Measurements from ENCODE around the gene GPN3. TPM values are rescaled to one million over a fixed set of nuclear protein-coding genes. Genes with fewer than 3 reads are reported as not detected.
"Not testable (repeated sequence)": the region's sequence is repeated elsewhere in the genome, so short reads cannot be mapped to it uniquely, and the experiment has no call there.

The GPN3 gene
- total RNA-seq, 1 donor from 2014 or later, result 21.4 TPM

DNA sequence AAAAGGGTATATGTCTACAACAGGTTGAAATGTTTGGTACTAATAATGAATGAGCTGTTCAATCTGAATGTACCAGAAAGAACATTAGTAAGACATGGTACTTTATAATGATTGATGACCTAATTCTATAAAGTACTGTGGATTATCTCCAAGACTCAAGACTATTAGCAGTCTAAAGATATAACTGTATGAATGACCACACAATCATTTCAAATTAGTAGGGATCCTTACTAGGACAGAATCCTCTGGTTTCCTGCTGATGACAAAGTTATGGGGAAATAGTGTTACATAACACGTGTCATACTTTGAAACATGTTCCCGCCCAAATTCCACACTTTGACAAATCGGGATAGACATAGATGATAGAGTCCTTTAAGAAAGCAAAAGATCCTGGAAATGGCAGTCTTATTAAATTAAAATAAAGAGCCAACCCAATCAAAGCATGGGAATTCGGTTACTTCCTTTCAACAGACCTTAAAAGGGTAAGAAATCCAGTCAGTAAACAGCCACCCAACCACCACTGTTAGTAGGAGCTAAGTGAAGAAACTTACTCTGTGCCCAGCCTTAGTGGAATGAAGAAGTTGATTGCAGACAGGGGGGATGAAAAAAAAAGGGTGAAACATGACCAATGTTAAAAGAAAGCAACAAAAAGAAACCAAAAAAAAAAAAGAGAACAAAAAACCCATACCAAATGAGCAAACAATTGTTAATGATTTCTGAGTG is 31.1 kb upstream of the GPN3 start:
- Histone ChIP-seq H3K27ac (ENCODE audit: low read depth, low read length) (no peak overlapping the region), H3K4me1 (ENCODE audit: control insufficient read depth in 3 of 3, insufficient read depth in 3 of 3, low read length in 3 of 3) (peaks cover 16 to 27% (median 26%) of the 10 kb centered on the region in 3 donors), H3K36me3 (ENCODE audit: control insufficient read depth in 3 of 3, insufficient read depth in 3 of 3, low read length in 3 of 3) (peaks cover 0 to 14% (median 5%) of the 10 kb centered on the region in 3 donors), H3K9me3 (ENCODE audit: control insufficient read depth in 3 of 3, low read length in 3 of 3) (no peaks in the 10 kb centered on the region), H3K4me3 (ENCODE audit: low read length in 3 of 3) (no peak overlapping the region), H3K27me3 (ENCODE audit: control insufficient read depth in 3 of 3, insufficient read depth in 3 of 3, low read length in 3 of 3) (no peaks in the 10 kb centered on the region), H3K9ac (ENCODE audit: low read depth in 1 of 3, low read length in 3 of 3) (peak overlapping the region in 1 of 3 donors; percentile 20)

DNA sequence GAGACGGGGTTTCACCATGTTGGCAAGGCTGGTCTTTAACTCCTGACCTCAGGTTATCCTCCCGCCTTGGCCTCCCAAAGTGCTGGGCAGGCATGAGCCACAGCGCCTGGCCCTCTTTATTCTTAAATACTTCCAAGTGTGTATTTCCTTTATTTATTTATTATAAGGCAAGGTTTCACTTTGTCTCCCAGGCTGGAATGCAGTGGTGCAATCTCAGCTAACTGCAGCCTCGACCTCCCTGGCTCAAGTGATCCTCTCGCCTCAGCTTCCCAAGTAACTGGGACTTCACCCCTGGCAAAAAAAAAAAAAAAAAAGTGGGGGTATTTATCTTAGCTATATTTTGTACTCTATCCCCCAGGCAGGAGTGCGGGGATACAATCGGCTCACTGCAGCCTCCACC is 7.4 kb upstream of the GPN3 start:
- Histone ChIP-seq H3K27ac (ENCODE audit: low read depth, low read length) (no peak overlapping the region), H3K9ac (ENCODE audit: low read depth in 1 of 3, low read length in 3 of 3) (no peak overlapping the region), H3K4me3 (ENCODE audit: low read length in 3 of 3) (no peak overlapping the region), H3K27me3 (ENCODE audit: control insufficient read depth in 3 of 3, insufficient read depth in 3 of 3, low read length in 3 of 3) (no peaks in the 10 kb centered on the region), H3K4me1 (ENCODE audit: control insufficient read depth in 3 of 3, insufficient read depth in 3 of 3, low read length in 3 of 3) (no peaks in the 10 kb centered on the region), H3K9me3 (ENCODE audit: control insufficient read depth in 3 of 3, low read length in 3 of 3) (no peaks in the 10 kb centered on the region), H3K36me3 (ENCODE audit: control insufficient read depth in 3 of 3, insufficient read depth in 3 of 3, low read length in 3 of 3) (no peaks in the 10 kb centered on the region)

DNA sequence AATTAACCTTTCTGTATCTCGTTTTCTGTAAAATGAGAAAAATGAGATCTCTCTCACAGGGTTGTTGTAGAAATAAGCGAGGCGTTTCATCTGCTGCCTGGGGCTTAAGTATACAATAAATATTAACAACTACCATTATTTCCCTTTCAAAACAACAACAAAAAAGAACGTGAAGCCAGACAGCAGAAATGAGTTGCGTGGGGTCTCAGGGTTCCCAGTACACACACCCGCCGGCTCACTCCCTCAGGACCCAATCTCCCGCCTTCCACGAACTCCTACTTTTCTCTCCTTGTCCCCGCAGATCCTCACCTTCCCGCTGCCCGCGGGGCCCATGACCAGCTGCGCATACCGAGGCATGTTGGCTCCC is 227 bp downstream of the GPN3 start:
- Histone ChIP-seq H3K9ac (ENCODE audit: low read depth in 1 of 3, low read length in 3 of 3) (peak overlapping the region; percentile 92 to 97 (median 97)), H3K4me3 (ENCODE audit: low read length in 3 of 3) (peak overlapping the region; percentile 97 to 100 (median 98)), H3K27me3 (ENCODE audit: control insufficient read depth in 3 of 3, insufficient read depth in 3 of 3, low read length in 3 of 3) (no peaks in the 10 kb centered on the region), H3K4me1 (ENCODE audit: control insufficient read depth in 3 of 3, insufficient read depth in 3 of 3, low read length in 3 of 3) (peaks cover 20 to 24% (median 23%) of the 10 kb centered on the region in 3 donors), H3K27ac (ENCODE audit: low read depth, low read length) (peak overlapping the region; percentile 83), H3K36me3 (ENCODE audit: control insufficient read depth in 3 of 3, insufficient read depth in 3 of 3, low read length in 3 of 3) (peaks cover 7 to 18% (median 14%) of the 10 kb centered on the region in 3 donors), H3K9me3 (ENCODE audit: control insufficient read depth in 3 of 3, low read length in 3 of 3) (no peaks in the 10 kb centered on the region)

GRCh38 chr12:110466791-110467190 is 1.3 kb downstream of the GPN3 start:
- Histone ChIP-seq H3K4me1 (ENCODE audit: control insufficient read depth in 3 of 3, insufficient read depth in 3 of 3, low read length in 3 of 3) (peaks cover 20 to 24% (median 23%) of the 10 kb centered on the region in 3 donors), H3K9ac (ENCODE audit: low read depth in 1 of 3, low read length in 3 of 3) (peak overlapping the region; percentile 92 to 97 (median 97)), H3K27ac (ENCODE audit: low read depth, low read length) (no peak overlapping the region), H3K4me3 (ENCODE audit: low read length in 3 of 3) (peak overlapping the region; percentile 97 to 100 (median 98)), H3K36me3 (ENCODE audit: control insufficient read depth in 3 of 3, insufficient read depth in 3 of 3, low read length in 3 of 3) (peaks cover 9 to 24% (median 19%) of the 10 kb centered on the region in 3 donors), H3K27me3 (ENCODE audit: control insufficient read depth in 3 of 3, insufficient read depth in 3 of 3, low read length in 3 of 3) (no peaks in the 10 kb centered on the region), H3K9me3 (ENCODE audit: control insufficient read depth in 3 of 3, low read length in 3 of 3) (no peaks in the 10 kb centered on the region)

DNA sequence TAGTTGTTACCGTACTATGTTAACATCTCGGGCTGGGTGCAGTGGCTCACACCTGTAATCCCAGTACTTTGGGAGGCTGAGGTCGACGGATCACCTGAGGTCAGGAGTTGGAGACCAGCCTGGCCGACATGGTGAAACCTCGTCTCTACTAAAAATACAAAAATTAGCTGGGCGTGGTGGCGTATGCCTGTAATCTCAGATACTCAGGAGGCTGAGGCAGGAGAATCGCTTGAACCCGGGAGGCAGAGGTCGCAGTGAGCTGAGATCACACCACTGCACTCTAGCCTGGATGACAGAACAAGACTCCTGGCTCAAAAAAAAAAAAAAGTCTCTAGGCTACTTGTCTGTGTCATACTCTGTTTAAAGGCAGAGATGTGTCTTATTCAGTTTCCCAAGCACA is 2.3 kb downstream of the GPN3 start:
- not testable (repeated sequence) for H3K27me3 ChIP-seq (ENCODE audit: control insufficient read depth in 3 of 3, insufficient read depth in 3 of 3, low read length in 3 of 3); H3K4me3 ChIP-seq (ENCODE audit: low read length in 3 of 3); H3K9me3 ChIP-seq (ENCODE audit: control insufficient read depth in 3 of 3, low read length in 3 of 3); H3K27ac ChIP-seq (ENCODE audit: low read depth, low read length); H3K9ac ChIP-seq (ENCODE audit: low read depth in 1 of 3, low read length in 3 of 3)
- Histone ChIP-seq H3K36me3 (ENCODE audit: control insufficient read depth in 3 of 3, insufficient read depth in 3 of 3, low read length in 3 of 3) (peaks cover 9 to 24% (median 23%) of the 10 kb centered on the region in 3 donors), H3K4me1 (ENCODE audit: control insufficient read depth in 3 of 3, insufficient read depth in 3 of 3, low read length in 3 of 3) (peaks cover 20 to 24% (median 23%) of the 10 kb centered on the region in 3 donors)

DNA sequence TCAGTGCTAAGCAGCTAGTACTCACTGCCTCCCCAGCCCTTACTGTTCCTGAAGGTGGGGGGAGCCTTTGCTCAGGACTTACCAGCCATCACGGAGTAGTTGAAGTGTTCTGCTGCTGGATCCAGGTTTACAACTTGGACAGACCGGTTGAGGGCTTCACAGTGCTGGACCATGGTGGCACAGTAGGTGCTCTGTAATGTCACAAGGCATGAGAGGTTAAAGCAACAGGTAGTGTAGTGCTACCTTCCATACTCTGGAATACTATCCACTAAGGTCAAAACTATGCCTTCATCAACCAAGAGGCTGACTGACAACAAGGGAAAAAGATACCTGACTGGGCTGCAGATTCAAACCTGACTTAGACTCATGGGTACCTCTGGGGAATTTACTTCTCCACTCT is 3.0 kb downstream of the GPN3 start:
- H3K9me3 ChIP-seq (ENCODE audit: control insufficient read depth in 3 of 3, low read length in 3 of 3), result no peaks in the 10 kb centered on the region
- peaks cover 9 to 28% (median 24%) of the 10 kb centered on the region in 3 donors for H3K36me3 ChIP-seq (ENCODE audit: control insufficient read depth in 3 of 3, insufficient read depth in 3 of 3, low read length in 3 of 3)
- no peaks in the 10 kb centered on the region for H3K27me3 ChIP-seq (ENCODE audit: control insufficient read depth in 3 of 3, insufficient read depth in 3 of 3, low read length in 3 of 3)
- peaks cover 20 to 24% (median 23%) of the 10 kb centered on the region in 3 donors for H3K4me1 ChIP-seq (ENCODE audit: control insufficient read depth in 3 of 3, insufficient read depth in 3 of 3, low read length in 3 of 3)
- no peak overlapping the region for H3K27ac ChIP-seq (ENCODE audit: low read depth, low read length)
- H3K4me3 ChIP-seq (ENCODE audit: low read length in 3 of 3), result no peak overlapping the region
- H3K9ac ChIP-seq (ENCODE audit: low read depth in 1 of 3, low read length in 3 of 3), result no peak overlapping the region

DNA sequence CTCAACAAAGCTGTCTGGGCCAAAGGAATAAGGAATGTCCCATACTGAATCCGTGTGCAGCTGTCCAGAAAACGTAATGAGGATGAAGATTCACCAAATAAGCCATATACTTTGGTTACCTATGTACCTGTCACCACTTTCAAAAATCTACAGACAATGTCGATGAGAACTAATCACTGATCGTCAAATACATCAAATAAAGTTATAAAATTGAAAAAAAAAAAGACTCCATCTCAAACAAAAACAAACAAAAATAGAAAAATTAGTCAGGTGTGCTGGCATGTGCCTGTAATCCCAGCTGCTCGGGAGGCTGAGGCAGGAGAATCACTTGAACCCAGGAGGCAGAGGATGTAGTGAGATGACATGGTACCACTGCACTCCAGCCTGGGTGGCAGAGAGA is 6.9 kb downstream of the GPN3 start:
- H3K27ac ChIP-seq (ENCODE audit: low read depth, low read length); H3K27me3 ChIP-seq (ENCODE audit: control insufficient read depth in 3 of 3, insufficient read depth in 3 of 3, low read length in 3 of 3); H3K9me3 ChIP-seq (ENCODE audit: control insufficient read depth in 3 of 3, low read length in 3 of 3); H3K9ac ChIP-seq (ENCODE audit: low read depth in 1 of 3, low read length in 3 of 3); H3K4me1 ChIP-seq (ENCODE audit: control insufficient read depth in 3 of 3, insufficient read depth in 3 of 3, low read length in 3 of 3); H3K4me3 ChIP-seq (ENCODE audit: low read length in 3 of 3): not testable (repeated sequence)
- H3K36me3 ChIP-seq (ENCODE audit: control insufficient read depth in 3 of 3, insufficient read depth in 3 of 3, low read length in 3 of 3), result peaks cover 16 to 42% (median 32%) of the 10 kb centered on the region in 3 donors

GRCh38 chr12:110458756-110459155 is 9.3 kb downstream of the GPN3 start:
- no peak overlapping the region for H3K4me3 ChIP-seq (ENCODE audit: low read length in 3 of 3)
- no peaks in the 10 kb centered on the region for H3K27me3 ChIP-seq (ENCODE audit: control insufficient read depth in 3 of 3, insufficient read depth in 3 of 3, low read length in 3 of 3)
- no peak overlapping the region for H3K27ac ChIP-seq (ENCODE audit: low read depth, low read length)
- H3K4me1 ChIP-seq (ENCODE audit: control insufficient read depth in 3 of 3, insufficient read depth in 3 of 3, low read length in 3 of 3), result peaks cover 3 to 5% (median 3%) of the 10 kb centered on the region in 3 donors
- H3K9me3 ChIP-seq (ENCODE audit: control insufficient read depth in 3 of 3, low read length in 3 of 3), result no peaks in the 10 kb centered on the region
- peaks cover 16 to 36% (median 28%) of the 10 kb centered on the region in 3 donors for H3K36me3 ChIP-seq (ENCODE audit: control insufficient read depth in 3 of 3, insufficient read depth in 3 of 3, low read length in 3 of 3)
- no peak overlapping the region for H3K9ac ChIP-seq (ENCODE audit: low read depth in 1 of 3, low read length in 3 of 3)

- Histone ChIP-seq H3K27me3 (ENCODE audit: control insufficient read depth in 3 of 3, insufficient read depth in 3 of 3, low read length in 3 of 3) (no peaks in the 10 kb centered on the region), H3K9ac (ENCODE audit: low read depth in 1 of 3, low read length in 3 of 3) (no peak overlapping the region), H3K27ac (ENCODE audit: low read depth, low read length) (no peak overlapping the region), H3K36me3 (ENCODE audit: control insufficient read depth in 3 of 3, insufficient read depth in 3 of 3, low read length in 3 of 3) (peaks cover 12 to 23% (median 22%) of the 10 kb centered on the region in 3 donors), H3K9me3 (ENCODE audit: control insufficient read depth in 3 of 3, low read length in 3 of 3) (no peaks in the 10 kb centered on the region), H3K4me3 (ENCODE audit: low read length in 3 of 3) (no peak overlapping the region), H3K4me1 (ENCODE audit: control insufficient read depth in 3 of 3, insufficient read depth in 3 of 3, low read length in 3 of 3) (peaks cover 3 to 12% (median 5%) of the 10 kb centered on the region in 3 donors)
These were observed 14.3 kb downstream of the GPN3 start for GRCh38 chr12:110453569-110454296.

DNA sequence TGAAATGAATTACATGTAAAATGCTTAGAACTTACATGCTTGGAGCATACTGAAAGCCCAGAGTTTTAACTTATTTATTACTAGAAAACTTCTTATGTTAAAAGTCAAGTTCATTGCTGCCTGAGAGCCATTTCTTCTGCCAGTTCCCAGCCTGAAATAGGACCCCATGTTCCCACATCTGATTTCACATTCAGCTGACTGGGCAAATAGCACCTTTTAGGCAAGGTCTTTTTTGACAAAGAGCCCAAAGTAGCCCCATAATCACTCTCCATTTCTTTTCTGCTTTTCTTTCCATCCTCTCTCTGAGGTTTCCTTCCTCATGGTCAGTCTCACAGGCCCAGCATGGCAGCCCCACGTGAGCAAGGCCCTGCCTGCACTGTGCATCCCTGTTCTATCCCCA is 16.8 kb downstream of the GPN3 start:
- Histone ChIP-seq H3K4me3 (ENCODE audit: low read length in 3 of 3) (no peak overlapping the region), H3K36me3 (ENCODE audit: control insufficient read depth in 3 of 3, insufficient read depth in 3 of 3, low read length in 3 of 3) (peaks cover 11 to 22% (median 14%) of the 10 kb centered on the region in 3 donors), H3K9ac (ENCODE audit: low read depth in 1 of 3, low read length in 3 of 3) (peak overlapping the region in 1 of 3 donors; percentile 20), H3K27ac (ENCODE audit: low read depth, low read length) (peak overlapping the region; percentile 19), H3K27me3 (ENCODE audit: control insufficient read depth in 3 of 3, insufficient read depth in 3 of 3, low read length in 3 of 3) (no peaks in the 10 kb centered on the region), H3K4me1 (ENCODE audit: control insufficient read depth in 3 of 3, insufficient read depth in 3 of 3, low read length in 3 of 3) (peaks cover 5 to 18% (median 10%) of the 10 kb centered on the region in 3 donors), H3K9me3 (ENCODE audit: control insufficient read depth in 3 of 3, low read length in 3 of 3) (no peaks in the 10 kb centered on the region)

Data from skeletal muscle tissue (tissue), 4 donors.